Measurements from ENCODE around the gene GRID2.
"Not testable (repeated sequence)": the region's sequence is repeated elsewhere in the genome, so short reads cannot be mapped to it uniquely, and the experiment has no call there.

DNA sequence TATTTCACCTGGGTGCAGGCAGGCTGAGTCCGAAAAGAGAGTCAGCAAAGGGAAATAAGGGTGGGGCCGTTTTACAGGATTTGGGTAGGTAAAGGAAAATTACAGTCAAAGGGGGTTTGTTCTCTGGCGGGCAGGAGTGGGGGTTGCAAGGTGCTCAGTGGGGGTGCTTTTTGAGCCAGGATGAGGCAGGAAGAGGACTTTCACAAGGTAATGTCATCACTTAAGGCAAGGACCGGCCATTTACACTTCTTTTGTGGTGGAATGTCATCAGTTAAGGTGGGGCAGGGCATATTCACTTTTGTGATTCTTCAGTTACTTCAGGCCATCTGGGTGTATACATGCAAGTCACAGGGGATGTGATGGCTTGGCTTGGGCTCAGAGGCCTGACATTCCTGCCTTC, 32.2 kb upstream of the GRID2 start:
- TF ChIP-seq, protein P1, sequence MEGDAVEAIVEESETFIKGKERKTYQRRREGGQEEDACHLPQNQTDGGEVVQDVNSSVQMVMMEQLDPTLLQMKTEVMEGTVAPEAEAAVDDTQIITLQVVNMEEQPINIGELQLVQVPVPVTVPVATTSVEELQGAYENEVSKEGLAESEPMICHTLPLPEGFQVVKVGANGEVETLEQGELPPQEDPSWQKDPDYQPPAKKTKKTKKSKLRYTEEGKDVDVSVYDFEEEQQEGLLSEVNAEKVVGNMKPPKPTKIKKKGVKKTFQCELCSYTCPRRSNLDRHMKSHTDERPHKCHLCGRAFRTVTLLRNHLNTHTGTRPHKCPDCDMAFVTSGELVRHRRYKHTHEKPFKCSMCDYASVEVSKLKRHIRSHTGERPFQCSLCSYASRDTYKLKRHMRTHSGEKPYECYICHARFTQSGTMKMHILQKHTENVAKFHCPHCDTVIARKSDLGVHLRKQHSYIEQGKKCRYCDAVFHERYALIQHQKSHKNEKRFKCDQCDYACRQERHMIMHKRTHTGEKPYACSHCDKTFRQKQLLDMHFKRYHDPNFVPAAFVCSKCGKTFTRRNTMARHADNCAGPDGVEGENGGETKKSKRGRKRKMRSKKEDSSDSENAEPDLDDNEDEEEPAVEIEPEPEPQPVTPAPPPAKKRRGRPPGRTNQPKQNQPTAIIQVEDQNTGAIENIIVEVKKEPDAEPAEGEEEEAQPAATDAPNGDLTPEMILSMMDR (IDR thresholded peaks at IDR 0.05) = not testable (repeated sequence)
- not testable (repeated sequence) for TF ChIP-seq POLR2AphosphoS5 (IDR thresholded peaks at IDR 0.05)

Data from upper lobe of left lung (tissue), 4 donors.